Germinal center (tissue), 1 donor: ENCODE results near the gene LRCOL1.

Experiments used
- DNase-seq: peaks from one replicate; pipeline ENCODE4 v3.0.0; 2012; ENCODE audit warnings: mixed read lengths, low spot score

Gene LRCOL1

DNA sequence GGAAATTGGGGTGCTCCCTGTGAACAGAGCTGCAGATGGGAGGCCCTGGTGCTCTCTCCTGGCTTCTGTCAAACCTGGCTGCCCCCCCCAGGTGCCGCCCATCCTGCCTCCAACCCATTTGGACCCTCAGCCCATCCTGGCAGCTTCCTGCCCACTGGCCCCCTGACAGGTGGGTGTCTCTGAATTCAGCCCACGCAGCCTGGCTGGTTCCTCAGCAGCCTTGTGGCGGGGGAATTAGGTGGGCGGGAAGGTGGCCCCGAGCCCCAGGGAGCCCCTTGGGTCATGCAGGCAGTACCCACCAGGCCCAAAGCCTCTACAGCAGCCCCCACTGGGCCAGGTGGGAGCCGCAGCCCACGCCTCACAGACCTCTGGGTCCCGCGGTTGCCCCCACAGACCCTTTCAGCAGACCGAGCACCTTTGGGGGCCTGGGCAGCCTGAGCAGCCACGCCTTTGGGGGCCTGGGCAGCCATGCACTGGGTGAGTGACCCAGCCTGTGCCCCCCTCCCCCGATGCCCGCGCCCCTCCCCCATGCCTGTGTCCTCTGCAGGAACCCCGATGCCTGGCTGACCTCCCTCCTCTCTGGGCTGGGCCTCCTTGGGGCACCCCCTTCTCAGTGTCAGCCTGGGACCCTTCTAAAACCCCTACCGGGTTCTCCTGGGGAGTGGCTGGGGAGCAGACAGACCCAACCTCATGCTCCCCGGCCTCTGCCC is 28.9 kb downstream of the LRCOL1 start:
- no peak for DNase-seq

DNA sequence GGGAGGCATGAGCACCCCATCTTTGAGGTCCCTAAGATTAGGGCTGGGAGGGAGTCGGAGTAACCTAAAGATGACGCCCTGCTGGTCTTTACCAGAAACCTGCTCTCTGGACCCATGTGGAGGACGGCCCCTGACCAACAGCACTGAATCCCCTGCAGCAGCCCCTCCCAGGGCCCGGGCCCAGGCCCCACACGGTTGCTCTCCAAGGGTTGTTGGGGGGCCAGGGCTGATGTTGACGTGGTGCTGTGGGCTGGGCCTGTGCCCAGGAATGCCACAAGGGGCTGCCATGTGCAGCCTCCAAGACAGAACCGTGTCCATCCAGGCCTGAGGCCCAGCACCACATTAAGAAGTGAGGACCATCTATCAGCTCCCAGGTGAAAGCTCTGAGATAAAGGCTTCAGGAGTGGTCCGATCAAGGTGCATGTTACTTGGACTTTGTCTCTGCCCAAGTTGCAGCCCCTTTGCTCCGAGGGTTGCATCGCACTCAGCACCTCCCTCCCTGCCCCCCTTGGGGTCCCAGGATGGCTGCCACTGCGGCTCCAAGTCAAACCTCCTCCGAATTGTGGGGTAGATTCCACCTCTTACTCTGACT is 29.6 kb downstream of the LRCOL1 start:
- DNase-seq, result no peak

DNA sequence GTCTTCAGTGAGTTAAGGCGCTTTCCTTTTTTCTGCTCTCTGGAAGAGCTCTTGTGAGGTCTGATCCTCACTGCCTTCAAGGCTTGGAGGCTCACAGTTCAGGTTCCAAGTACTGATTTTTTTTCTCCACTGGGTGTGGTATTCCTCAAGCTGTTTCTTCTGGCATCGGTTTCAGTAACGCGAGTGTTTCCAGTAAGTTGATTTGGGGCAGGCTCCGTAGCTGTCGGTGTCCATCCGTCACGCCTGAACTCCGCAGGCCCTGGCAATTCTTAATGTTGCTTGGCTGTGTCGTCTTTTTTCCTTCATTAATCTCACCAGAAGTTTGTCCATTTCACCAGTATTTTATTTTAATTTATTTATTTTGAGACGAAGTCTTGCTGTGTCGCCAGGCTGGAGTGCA is 30.6 kb downstream of the LRCOL1 start:
- DNase-seq, result no peak

DNA sequence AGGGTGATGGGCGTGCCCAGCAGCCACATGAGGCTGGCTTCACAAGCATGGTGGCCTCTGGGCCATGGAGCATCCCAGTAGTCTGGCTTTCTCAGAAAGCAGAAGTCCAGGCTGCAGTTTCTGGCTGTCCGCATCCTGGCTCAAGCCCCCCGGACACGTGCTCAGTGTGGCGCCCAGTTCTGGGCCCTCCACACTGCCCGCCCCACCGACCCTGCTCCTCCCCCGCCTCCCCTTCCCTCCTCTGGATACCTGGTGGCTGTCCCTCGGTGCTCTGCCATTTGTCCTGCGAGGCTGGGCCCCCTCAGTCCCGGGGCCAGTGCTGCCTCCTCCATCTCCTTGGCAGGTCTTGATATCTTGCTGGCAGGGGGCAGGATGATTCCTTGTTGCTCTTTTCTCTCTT is 31.6 kb downstream of the LRCOL1 start:
- no peak for DNase-seq

DNA sequence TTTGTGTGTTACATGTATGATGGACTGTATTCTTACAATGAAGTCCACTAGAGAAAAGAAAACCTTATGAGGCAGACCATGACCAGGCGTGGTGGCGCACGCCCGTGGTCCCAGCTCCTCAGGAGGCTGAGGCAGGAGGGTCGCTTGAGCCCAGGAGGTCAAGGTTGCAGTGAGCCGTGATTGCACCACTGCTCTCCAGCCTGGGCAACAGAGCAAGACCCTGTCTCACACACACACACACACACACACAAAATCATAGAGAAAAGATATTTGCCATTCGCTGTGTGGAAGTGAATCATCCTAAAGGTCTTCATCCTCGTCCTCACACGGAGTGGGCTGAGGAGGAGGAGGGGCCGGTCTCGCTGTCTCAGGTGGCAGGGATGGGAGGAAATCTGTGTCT is 32.3 kb downstream of the LRCOL1 start:
- no peak for DNase-seq

DNA sequence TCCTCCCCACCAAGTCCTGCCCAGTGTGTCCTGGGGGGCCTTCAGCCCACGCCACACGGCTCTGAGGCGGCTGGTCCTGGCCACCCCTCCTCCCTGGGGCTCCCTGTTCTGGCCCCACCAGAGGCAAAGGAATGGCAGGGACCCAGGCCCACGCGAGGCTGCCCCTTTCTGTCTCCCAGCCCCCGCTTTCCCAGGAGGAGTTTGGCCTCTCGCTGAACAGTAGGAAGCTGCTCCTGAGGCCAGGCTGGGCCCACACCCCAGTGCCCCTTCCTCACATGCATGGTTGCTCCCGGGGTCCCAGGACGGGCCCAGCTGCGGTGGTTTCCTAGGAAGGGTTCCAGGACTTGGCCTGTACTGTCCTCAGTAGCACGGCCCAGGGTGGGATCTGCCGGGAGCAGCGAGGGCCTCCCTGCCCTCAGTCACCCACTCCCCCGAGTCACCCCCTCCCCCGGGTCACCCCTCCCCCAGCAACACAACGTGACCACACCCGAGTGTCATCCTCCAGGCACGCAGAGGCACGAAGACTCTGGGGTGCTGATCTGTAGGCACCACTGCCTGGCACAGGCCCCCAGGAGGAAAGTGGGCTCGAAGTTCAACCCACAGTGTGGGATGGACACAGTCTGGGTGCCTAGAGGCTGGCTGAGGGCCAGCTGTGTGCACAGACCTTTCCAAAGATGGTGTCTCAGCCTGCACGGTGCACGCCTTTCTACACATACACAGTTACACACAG is 33.0 kb downstream of the LRCOL1 start:
- no peak for DNase-seq

DNA sequence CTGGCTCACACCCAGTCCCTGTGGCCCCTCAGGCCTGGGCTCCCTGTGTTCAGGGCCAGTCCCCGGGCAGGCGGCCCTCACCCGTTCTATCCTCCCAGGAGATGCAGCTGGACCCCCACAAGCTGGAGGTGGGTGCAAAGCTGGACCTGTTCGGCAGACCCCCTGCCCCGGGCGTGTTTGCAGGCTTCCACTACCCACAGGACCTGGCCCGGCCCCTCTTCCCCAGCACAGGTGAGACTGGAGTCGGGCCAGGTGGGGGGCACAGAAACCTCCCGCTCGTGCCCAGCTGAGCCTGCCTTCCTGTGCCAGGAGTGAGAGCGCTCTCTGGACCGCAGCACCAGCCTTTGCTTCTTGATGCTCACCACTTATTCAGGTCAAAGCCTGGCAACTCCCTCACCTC is 33.7 kb downstream of the LRCOL1 start:
- DNase-seq, result no peak

DNA sequence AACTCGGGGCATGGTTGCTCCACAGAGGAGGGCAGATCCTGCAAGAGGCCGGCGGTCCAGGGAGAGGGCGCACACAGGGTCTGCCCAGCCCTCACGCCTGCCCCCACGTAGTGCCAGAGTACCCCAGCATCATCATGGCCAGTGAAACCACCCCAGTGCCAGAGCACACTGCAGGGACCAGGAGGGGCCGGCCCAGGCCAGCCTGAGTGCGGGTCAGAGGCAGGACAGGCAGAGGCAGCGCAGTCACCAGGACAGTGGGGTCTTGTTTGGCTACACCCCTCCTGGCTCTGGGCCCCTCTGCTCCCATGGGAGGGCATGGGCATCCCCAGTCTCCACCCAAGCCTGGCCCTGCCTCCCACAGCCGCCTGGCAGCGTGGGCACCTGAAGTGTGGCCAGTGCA is 34.7 kb downstream of the LRCOL1 start:
- DNase-seq, result no peak

DNA sequence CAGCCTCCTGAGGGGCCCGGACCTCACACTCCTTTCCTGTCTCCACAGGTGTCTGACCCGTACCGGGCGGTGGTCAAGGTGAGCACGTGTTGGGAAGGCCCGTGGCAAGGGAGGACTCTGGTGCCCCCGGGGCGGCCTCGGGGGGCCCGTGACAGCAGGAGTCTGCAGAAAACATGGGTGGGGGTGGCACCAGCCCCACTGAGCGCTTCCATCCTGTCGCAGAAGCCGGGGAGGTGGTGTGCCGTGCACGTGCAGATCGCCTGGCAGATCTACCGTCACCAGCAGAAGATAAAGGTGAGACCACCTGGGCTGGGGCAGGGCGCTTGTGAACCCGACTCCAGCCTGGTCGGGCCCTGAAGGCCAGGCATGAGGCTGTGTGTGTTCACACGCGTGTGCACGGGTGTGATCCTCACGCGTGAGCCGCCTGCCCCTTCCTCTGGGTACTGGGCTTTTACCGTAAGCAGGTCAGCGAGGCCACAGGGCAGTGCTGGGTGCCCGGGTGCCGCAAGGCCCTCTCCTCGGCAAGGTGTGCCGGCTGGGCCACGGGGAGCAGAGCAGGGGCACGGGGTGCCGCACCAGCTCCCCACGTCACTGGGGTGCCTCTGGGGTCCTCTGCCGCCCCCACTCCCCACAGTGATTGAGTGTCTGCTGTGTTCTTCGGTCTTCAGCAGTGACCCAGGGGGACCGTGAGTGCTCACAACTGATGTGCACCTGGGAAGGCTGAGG is 35.9 kb downstream of the LRCOL1 start:
- DNase-seq, result no peak

DNA sequence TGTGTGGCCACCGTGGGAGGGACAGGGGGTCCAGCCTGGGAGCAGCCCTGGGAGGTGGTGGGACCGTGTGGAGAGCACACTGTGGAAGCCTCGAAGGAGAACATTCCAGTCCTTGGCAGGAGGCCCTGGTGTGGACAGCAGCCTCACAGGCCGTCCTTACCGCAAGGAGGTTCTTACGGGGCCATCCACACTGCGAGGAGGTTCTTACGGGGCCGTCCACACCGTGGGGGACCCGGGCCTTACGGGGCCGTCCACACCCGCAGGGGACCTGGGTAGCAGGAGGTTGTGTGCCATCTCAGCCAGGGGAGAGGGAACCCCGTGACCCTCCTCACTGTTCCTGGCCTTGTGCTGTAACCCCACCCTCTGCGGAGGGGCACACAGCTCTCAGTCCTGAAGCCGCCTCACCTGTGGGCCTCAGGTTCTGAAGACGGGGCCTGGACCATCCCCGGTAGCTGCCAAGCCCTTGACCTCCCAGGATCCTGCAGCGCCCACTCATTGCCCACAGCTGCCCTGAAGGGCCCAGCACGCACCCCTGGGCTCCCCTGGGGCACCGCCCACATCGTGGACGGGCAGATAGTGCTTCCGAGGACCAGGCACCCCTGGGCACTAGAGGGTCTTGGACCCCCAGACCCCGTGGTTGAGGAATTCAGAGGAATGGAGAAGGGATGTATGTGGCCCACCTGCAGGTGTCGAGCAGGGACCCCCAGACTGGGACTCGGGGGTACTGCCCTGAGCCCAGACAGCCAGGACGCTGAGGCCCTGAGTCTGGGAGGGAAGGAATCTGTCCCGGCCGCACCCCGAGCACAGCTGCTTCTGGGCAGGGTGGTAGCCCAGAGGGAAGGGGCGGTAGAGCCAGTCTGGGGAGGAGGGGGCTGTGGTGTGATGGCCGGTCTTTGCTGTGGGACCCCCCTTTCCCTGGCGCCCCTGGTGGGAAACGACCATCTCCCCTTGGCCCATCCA is 37.3 kb downstream of the LRCOL1 start:
- DNase-seq, result no peak

DNA sequence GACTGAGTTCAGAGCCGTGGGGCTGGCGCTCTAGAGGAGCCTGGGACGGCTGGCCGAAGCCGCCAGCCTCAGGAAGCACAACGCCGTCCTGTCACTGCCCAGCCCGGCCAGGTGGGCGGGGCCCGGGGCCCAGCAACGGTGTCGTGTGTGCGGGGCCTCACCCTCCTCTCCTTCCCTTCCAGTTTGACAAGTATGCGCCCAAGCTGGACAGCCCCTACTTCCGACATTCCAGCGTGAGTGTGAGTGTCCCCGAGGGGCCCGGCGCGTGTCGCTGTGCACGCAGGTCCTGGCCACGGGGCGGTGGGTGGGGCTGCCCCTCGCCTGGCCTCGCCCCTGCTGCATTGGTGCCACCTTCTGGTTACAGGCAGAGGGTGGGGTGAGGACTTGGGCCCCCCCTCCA is 38.3 kb downstream of the LRCOL1 start:
- no peak for DNase-seq

DNA sequence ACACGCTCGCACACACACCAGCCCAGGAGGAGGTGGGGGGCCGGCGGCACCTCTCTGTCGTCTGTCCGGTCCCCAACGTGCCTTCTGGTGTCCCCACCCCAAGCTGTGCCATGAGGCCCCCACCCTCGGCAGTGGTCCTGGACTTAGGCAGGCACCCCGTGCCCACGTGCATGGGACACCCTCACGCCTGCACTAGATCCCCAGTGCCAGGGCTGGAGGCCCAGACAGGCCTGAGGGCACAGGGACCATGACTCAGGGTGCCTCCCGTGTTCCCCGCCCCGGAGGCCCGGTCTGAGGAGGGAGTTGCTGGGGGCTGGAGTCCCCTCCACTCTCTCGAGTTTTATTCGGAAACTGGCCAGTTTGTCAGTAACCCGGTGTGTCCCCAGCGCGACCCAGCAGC is 38.8 kb downstream of the LRCOL1 start:
- DNase-seq, result no peak

DNA sequence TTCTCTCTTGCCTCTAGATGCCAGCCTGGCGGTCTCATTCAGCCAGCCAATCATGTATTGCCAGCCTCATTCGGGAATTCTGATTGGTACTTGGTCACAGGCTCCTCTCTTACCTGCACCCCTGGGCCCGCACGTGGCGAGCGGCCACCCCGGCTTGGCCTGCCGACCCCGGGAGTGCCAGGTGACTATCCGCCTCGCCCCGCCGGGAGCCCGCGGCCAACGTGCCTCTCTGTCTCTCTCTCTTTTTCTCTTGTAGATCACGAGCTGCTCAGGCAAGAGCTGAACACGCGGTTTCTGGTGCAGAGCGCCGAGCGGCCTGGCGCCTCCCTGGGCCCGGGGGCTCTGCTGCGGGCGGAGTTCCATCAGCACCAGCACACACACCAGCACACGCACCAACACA is 39.3 kb downstream of the LRCOL1 start:
- DNase-seq, result no peak

DNA sequence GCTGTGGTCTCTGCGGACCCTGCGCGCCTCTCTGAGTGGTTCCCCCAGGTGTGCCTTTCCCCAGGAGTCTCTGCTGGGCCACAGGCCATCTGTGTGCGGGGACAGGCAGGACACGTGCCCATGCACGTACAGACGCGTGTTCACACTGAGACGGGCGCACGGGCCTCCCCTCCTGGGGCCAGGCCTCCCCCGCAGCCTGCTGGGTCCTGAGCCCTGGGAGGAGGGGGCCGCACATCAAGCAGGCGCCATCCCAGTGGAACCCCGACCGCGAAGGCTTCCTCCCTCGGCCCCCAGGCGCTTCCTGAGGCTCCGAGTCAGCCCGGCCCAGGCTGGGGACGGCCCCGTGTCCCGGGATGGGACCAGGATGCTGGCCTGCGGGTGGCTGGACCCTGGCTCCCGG is 39.7 kb downstream of the LRCOL1 start:
- DNase-seq, result no peak

DNA sequence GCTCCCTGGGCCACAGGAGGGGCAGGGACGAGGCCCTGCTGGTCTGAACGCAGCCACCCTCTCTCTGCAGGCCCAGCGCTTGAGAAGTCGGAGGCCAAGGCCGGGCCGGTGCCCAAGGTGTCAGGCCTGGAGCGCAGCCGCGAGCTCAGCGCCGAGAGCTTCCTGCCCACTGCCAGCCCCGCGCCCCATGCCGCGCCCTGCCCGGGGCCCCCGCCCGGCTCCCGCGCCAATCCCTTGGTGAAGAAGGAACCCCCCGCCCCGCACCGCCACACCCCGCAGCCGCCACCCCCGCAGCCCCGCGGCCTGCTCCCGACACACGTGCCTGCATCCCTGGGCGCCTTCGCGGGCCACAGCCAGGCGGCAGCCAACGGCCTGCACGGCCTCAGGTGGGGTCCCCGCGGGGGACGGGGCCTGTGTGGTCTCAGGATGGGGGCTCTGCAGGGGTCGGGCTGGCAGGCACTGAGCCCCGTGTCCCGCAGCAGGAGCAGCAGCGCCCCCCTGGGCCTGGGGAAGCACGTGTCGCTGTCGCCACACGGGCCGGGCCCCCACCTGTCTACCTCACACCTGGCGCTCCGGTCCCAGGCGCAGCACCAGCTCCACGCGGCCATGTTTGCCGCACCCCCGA is 40.4 kb downstream of the LRCOL1 start:
- DNase-seq, result no peak

DNA sequence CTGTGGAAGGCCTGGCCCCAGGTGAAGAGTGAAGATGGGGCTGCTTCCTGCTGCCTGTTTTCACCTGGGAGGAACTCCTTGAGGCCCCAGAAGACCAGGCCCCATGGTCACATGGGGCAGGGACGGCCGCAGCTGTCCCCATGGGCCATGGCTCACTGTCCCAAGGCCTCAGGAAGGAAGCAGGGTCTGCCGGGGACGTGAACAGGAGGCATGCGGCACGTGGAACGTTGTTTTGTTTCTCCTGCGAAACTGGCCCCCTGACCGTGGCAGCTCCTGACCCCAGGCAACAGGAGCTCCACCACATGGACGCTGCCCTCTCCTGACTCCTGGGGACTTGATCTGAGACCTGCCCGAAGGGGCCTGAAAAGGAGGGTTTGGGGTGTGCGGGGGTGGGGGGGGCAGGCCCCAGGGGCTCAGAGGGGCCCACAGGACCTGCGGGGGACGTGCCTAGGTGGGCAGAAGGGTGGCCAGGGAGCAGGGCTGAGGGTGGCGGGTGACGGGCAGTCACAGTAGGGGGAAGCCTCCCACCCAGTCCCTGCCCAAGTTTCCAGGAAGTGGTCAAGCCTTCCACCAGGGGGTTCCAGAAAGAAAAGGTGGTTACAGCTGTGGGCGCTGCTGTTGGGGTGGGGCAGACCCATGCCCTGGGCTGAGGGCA is 41.4 kb downstream of the LRCOL1 start:
- no peak for DNase-seq

DNA sequence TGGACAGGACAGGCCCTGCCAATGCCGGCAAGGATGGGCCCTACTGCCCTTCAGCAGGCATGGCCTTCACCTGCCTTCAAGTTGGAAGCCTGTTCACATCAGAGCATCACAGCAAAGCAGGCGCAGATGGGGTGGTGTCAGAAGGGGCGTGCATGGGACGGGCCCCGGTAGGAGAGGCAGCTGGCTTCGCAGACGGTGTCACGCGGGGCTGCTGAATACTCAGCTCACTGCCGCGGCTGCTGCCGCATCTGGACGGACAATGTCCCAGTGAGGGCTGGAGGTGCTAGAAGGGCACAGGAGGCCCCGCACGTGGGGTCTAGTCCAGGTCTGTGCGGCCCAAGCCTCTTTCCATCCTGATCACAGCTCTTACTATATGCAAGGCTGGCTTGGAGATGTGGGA is 42.1 kb downstream of the LRCOL1 start:
- DNase-seq, result no peak

DNA sequence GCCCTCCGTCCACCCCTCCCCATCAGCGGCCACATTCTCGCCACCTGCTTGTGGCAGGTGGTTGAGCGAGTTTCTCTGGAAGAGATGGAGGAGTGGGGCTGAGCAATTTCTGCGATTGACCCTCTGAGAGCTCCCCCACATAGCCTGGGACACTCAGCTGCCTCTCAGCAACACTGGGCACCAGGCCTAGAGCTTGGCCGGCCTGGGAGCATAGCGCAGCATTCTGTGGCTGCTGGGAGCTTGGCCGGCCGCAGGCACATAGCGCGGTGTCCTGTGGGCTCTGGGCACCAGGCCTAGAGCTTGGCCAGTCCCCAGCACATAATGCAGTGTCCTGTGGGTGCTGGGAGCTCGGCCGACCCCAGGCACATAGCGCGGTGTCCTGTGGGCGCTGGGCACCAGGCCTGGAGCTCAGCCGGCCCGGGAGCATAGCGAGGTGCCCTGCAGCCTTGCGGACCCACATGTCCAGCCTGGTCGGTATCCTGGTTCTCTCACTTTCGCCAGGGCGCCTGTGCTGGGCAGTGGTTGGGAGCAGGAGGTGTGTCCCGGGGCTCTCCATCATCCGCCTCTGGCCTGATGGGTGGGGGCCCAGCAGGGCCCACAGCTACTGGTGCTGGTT is 43.8 kb downstream of the LRCOL1 start:
- no peak for DNase-seq

DNA sequence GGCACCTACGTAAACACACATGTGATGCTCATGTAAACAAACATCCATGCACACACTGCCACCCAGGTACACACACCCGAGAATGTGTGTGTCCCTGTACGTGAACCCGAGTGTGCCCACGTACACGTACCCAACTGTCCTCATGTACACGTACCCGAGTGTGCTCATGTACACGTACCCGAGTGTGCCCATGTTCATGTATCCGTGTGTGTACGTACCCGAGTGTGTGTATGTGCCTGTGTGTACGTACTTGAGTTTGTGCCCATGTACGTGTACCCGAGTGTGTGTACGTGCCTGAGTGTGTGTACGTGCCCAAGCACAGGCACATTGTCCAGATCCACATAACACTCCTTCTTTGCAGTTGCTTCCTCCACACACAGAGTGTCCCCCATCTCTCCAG is 45.0 kb downstream of the LRCOL1 start:
- DNase-seq, result no peak

DNA sequence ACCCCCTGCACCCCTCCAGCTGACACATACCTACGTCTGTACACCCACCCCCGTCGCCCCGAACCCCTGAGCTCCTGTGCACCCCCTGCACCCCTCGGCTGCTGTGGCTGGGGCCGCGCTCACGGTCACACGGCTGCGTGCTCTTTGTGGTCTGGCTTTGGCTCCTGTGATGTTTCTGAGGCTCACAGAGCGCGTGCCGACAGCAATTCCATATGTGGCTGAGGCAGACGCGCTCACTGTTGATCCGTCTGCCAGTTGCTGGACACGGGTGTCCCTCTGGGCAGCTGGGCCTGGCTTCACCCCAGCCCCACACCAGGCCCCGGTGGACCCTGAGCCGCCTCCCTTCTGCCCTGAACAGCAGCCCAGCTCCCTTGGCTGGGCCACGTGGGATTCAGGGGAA is 46.5 kb downstream of the LRCOL1 start:
- DNase-seq, result no peak
